ENCODE measurements around the gene ZNF181. TPM values are rescaled to one million over a fixed set of nuclear protein-coding genes. Genes with fewer than 3 reads are reported as not detected.

The ZNF181 gene
- total RNA-seq, 2 experiments from 2014 or later: 2.0 to 2.9 TPM

- Mint-ChIP-seq H3K36me3 (ENCODE audit: low read depth) (peaks cover 17% of the 10 kb centered on the region), H3K27me3 (no peaks in the 10 kb centered on the region), H3K4me1 (ENCODE audit: low read depth) (peaks cover 22% of the 10 kb centered on the region), H3K4me3 (no peak overlapping the region), H3K27ac (no peak overlapping the region), H3K9me3 (peaks cover 10% of the 10 kb centered on the region)
- DNase-seq (no peak), ATAC-seq (ENCODE audit: poor library complexity) (no peak)
- CTCF ChIA-PET: interaction anchor here (0.6 kb wide), 1 partner anchor 83 kb away, joined by 6 read pairs; no protein-coding TSS in a partner anchor
- intact Hi-C loops (cut with DNase I, micrococcal nuclease): no loop called here
- no peaks in the 10 kb centered on the region for H3K4me1 ChIP-seq (ENCODE audit: insufficient read depth, low read length)
- no peak overlapping the region for H3K27ac ChIP-seq (ENCODE audit: low read depth in 1 of 2, low read length in 2 of 2)
- H3K36me3 ChIP-seq (ENCODE audit: insufficient read depth, low read length): no peaks in the 10 kb centered on the region
- no peak overlapping the region for H3K4me3 ChIP-seq (ENCODE audit: low read length)
- no peak for TF ChIP-seq CTCF (IDR thresholded peaks at IDR 0.05)
- POLR2A ChIA-PET: interaction anchor here (0.6 kb wide), 1 partner anchor 121 kb away, joined by 4 read pairs; no protein-coding TSS in a partner anchor
- no peaks in the 10 kb centered on the region for H3K27me3 ChIP-seq (ENCODE audit: control insufficient read depth in 1 of 2, insufficient read depth in 2 of 2, low read length in 2 of 2)
- H3K9me3 ChIP-seq (ENCODE audit: control insufficient read depth in 1 of 2, insufficient read depth in 1 of 2, low read length in 2 of 2): peaks cover 0 to 4% of the 10 kb centered on the region in 2 experiments
Observed at GRCh38 chr19:34794066-34794960, 60.3 kb downstream of the ZNF181 start.

Other genes starting within 250 kb of the ZNF181 start
- under 1 TPM; 0.30 to 0.42 TPM for gene SCGB2B2, start 57.1 kb upstream of the ZNF181 start, total RNA-seq
- 10 to 100 TPM; 12.2 to 12.9 TPM for gene ZNF302, start 56.6 kb upstream of the ZNF181 start, total RNA-seq
- 1 to 10 TPM; 2.0 to 2.9 TPM for gene ZNF599, start 39.0 kb downstream of the ZNF181 start, total RNA-seq
- 1 to 10 TPM in 1 of 2 experiments, under 1 TPM in 1; 0.84 to 1.1 TPM for gene ZNF30, start 192.7 kb downstream of the ZNF181 start, total RNA-seq
- 1 to 10 TPM; 6.8 to 8.9 TPM for gene ZNF792, start 230.0 kb downstream of the ZNF181 start, total RNA-seq